Heart right ventricle (tissue), 16 donors: ENCODE data around the gene HERC4. TPM values are rescaled to one million over a fixed set of nuclear protein-coding genes. Genes with fewer than 3 reads are reported as not detected.

ENCODE experiments used
- ATAC-seq, 8 donors: fragments of 200-7000 bp; cut with Tn5 transposase; one replicate each; pipeline ENCODE4 v1.9.1; 2020; ENCODE audit warnings: mild to moderate bottlenecking in 8 of 8, moderate library complexity in 8 of 8, moderate number of reproducible peaks in 1 of 8
- DNase-seq, 2 donors: peaks; one replicate each; pipeline ENCODE4 v3.0.0-alpha.2; 2020
- H3K27ac ChIP-seq, 10 donors: fragments of 200-600 bp; sonication (generic) in 2 of 10; one replicate each; pipeline versions ENCODE4 v1.5.0 to v1.8.0; 2020 to 2022; ENCODE audit warnings: mild to moderate bottlenecking in 3 of 10
- H3K27me3 ChIP-seq, 7 donors: fragments of 200-600 bp; one replicate each; pipeline ENCODE4 v1.8.0; 2021 to 2022; ENCODE audit warnings: mild to moderate bottlenecking in 2 of 7
- H3K36me3 ChIP-seq, 9 donors: fragments of 200-600 bp; sonication (generic) in 1 of 9; one replicate each; pipeline versions ENCODE4 v1.5.0 to v1.8.0; 2020 to 2022; ENCODE audit warnings: mild to moderate bottlenecking in 2 of 9
- H3K4me1 ChIP-seq, 9 donors: fragments of 200-600 bp; sonication (generic) in 1 of 9; one replicate each; pipeline versions ENCODE4 v1.5.0 to v1.8.0; 2020 to 2022; ENCODE audit warnings: mild to moderate bottlenecking in 4 of 9
- H3K4me3 ChIP-seq, 10 donors: fragments of 200-600 bp; sonication (generic) in 2 of 10; one replicate each; pipeline versions ENCODE4 v1.5.0 to v1.8.0; 2020 to 2022; ENCODE audit warnings: mild to moderate bottlenecking in 7 of 10, moderate library complexity in 2 of 10
- H3K9me3 ChIP-seq, 11 donors: fragments of 200-600 bp in 10 of 11; sonication (generic) in 2 of 11; one replicate each; pipeline versions ENCODE4 v1.5.0 to v1.8.0; 2013 to 2022; ENCODE audit warnings: mild to moderate bottlenecking in 2 of 11, control low read depth in 1 of 11, moderate library complexity in 1 of 11
- WGBS, 2 donors: extraction: QIAGEN DNeasy Blood & Tissue Kit; methylation state at CpG; one replicate each; pipeline ENCODE4 v1.1.7; 2013; ENCODE audit warnings: inconsistent platforms in 1 of 2; 5-methylcytosine and 5-hydroxymethylcytosine counted together
- intact Hi-C, 10 donors: fragments of 100-400 bp; cut with DNase I; formaldehyde crosslinking; loops; one replicate each; pipeline versions ENCODE4 v1.11.1 to v1.14.2; 2022
- polyA plus RNA-seq, 2 donors: library from polyadenylated mRNA; stranded (reverse); fragments of 200-250 nt; gene quantifications; one replicate each; pipeline ENCODE4 v1.2.3, GENCODE V29; 2013
- total RNA-seq, 10 donors: library from RNA; stranded (reverse); fragmentation: NEBNext Ultra II Directional in 3 of 10; extraction: Animal tissue kit (Norgen Biotek cat#: 25700) in 3 of 10; gene quantifications; one replicate each; pipeline versions ENCODE4 v1.2.1 to v1.2.4, GENCODE V29; 2021 to 2023
- TF ChIP-seq, protein P1 (sequence below), 9 donors: fragments of 200-600 bp; sonication (generic) in 2 of 9; IDR thresholded peaks; one replicate each; pipeline versions ENCODE4 v1.5.0 to v1.8.0; 2021 to 2022; ENCODE audit warnings: antibody characterized with exemption in 9 of 9, mild to moderate bottlenecking in 5 of 9, moderate library complexity in 1 of 9
- donor health status: Arrhythmogenic right ventricular cardiomyopathy.
- donor health status: ischemic (EF 13 %, LVEDD 7.1; RV severe dilation, severe dysfunction).
- donor health status: healthy with polysubstance abuse.
- donor health status: DM: no; HTN: yes; CAD: no.
- donor health status: DM: no; HTN: no; CAD: no.
- donor health status: ischemic (EF 25% LVEDD 6.9; RV normal size, moderate dysfunction).
- donor health status: ischemic (EF 25% LVEDD 5.7; RV mildly dilated, moderate dysfunction).
- donor health status: healthy.
- donor health status: DM: yes; HTN: yes; CAD: no.
- donor health status: Ischemic cardiomyopathy.
- donor health status: ischemic (EF 35%, LVEDD 5.7; RV mildly dilated, moderate dysfunction).
- donor health status: nonischemic (EF 11% LVEDD 7.7; RV severe dilation, severe dysfunction).
- donor health status: DM: yes; HTN: yes; CAD: no.
- donor health status: PGD.
- donor health status: ischemic (EF 29% LVEDD 5.4; RV normal size, mild dysfunction).
- donor health status: nonischemic (EF 23%, LVEDD 6.1; RV moderate dilation, normal function).

The HERC4 gene
- total and polyA plus RNA-seq, 12 donors, result 10.0 to 42.1 (median 32.0) TPM

DNA sequence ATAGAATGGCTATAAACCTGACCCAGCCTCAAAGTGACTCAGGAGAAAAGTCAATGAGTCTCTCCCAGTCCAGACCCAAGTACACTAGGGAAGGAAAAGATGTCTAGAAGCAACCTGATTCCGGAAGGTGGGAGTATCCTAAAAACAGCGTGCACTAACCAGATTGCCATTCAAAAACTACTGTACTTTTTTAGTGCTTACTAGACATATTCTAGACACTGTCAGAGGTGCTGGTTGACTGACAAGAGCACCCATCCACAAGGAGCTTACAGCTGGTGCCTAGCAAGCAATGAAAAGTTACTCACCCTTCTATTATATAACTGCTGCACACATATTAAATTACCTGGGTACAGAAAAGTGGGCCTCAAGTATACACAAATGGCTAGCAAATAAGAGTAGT is 109.6 kb downstream of the HERC4 start:
- ATAC-seq, result no peak
- no peak for DNase-seq
- Histone ChIP-seq H3K4me3 (no peak overlapping the region), H3K27me3 (no peaks in the 10 kb centered on the region), H3K27ac (no peak overlapping the region), H3K36me3 (peaks cover 0 to 81% (median 14%) of the 10 kb centered on the region in 9 donors), H3K4me1 (peaks cover 0 to 11% (median 0%) of the 10 kb centered on the region in 9 donors), H3K9me3 (peaks cover 0 to 4% (median 0%) of the 10 kb centered on the region in 11 donors)
- 96 to 98% methylated on average over 2 of the region's 2 CpGs for WGBS, 2 donors
- intact Hi-C loops, result no loop called here
- TF ChIP-seq, protein P1, sequence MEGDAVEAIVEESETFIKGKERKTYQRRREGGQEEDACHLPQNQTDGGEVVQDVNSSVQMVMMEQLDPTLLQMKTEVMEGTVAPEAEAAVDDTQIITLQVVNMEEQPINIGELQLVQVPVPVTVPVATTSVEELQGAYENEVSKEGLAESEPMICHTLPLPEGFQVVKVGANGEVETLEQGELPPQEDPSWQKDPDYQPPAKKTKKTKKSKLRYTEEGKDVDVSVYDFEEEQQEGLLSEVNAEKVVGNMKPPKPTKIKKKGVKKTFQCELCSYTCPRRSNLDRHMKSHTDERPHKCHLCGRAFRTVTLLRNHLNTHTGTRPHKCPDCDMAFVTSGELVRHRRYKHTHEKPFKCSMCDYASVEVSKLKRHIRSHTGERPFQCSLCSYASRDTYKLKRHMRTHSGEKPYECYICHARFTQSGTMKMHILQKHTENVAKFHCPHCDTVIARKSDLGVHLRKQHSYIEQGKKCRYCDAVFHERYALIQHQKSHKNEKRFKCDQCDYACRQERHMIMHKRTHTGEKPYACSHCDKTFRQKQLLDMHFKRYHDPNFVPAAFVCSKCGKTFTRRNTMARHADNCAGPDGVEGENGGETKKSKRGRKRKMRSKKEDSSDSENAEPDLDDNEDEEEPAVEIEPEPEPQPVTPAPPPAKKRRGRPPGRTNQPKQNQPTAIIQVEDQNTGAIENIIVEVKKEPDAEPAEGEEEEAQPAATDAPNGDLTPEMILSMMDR (IDR thresholded peaks at IDR 0.05), result no peak

- no peaks in the 10 kb centered on the region for H3K9me3 ChIP-seq
- no peaks in the 10 kb centered on the region for H3K27me3 ChIP-seq
- no peaks in the 10 kb centered on the region for H3K4me1 ChIP-seq
- ATAC-seq (peak in 3 of 8 donors; percentile 44 to 58 (median 56)), DNase-seq (no peak)
- H3K36me3 ChIP-seq, result peaks cover 0 to 60% (median 0%) of the 10 kb centered on the region in 9 donors
- TF ChIP-seq, protein P1 (IDR thresholded peaks at IDR 0.05), result no peak
- 88 to 91% methylated on average over 8 of the region's 8 CpGs for WGBS, 2 donors
- H3K27ac ChIP-seq, result no peak overlapping the region
- intact Hi-C loops, result no loop called here
- no peak overlapping the region for H3K4me3 ChIP-seq
These were observed 115.1 kb downstream of the HERC4 start for GRCh38 chr10:67959839-67960476.

GRCh38 chr10:67955614-67956013 is 119.5 kb downstream of the HERC4 start:
- WGBS, 2 donors, result 97% methylated on average over 6 of the region's 6 CpGs
- ATAC-seq (no peak), DNase-seq (no peak)
- no peaks in the 10 kb centered on the region for H3K9me3 ChIP-seq
- peaks cover 0 to 63% (median 2%) of the 10 kb centered on the region in 9 donors for H3K36me3 ChIP-seq
- no peak overlapping the region for H3K27ac ChIP-seq
- no peaks in the 10 kb centered on the region for H3K27me3 ChIP-seq
- H3K4me1 ChIP-seq, result no peaks in the 10 kb centered on the region
- intact Hi-C loops, result no loop called here
- TF ChIP-seq, protein P1 (IDR thresholded peaks at IDR 0.05), result no peak
- H3K4me3 ChIP-seq, result no peak overlapping the region

GRCh38 chr10:67943917-67944316 is 131.2 kb downstream of the HERC4 start:
- intact Hi-C loops, result no loop called here
- peaks cover 0 to 94% (median 28%) of the 10 kb centered on the region in 9 donors for H3K36me3 ChIP-seq
- 100% methylated on average over 2 of the region's 2 CpGs for WGBS, 2 donors
- peaks cover 0 to 9% (median 0%) of the 10 kb centered on the region in 11 donors for H3K9me3 ChIP-seq
- H3K4me3 ChIP-seq, result no peak overlapping the region
- TF ChIP-seq, protein P1 (IDR thresholded peaks at IDR 0.05), result no peak
- no peak for ATAC-seq
- no peak for DNase-seq
- no peak overlapping the region for H3K27ac ChIP-seq
- no peaks in the 10 kb centered on the region for H3K27me3 ChIP-seq
- no peaks in the 10 kb centered on the region for H3K4me1 ChIP-seq
